PC-9 (cell line): ENCODE measurements around the gene ADGRD1. TPM values are rescaled to one million over a fixed set of nuclear protein-coding genes. Genes with fewer than 3 reads are reported as not detected.

Source experiments
- BruUV-seq: library from RNA; stranded (reverse); fragments of 400-500 nt; replicated peaks from 2 replicates; lab custom pipeline; 2021; lab: Mats Ljungman, UMichigan
- CTCF ChIA-PET: fragments of 300-600 bp; sonication (Branson Sonifier 250); formaldehyde crosslinking; loops from one replicate; lab custom pipeline; 2022; ENCODE audit warnings: antibody characterized with exemption; lab: Charles Lee
- POLR2A ChIA-PET: fragments of 300-600 bp; sonication (Branson Sonifier 250); formaldehyde crosslinking; loops from one replicate; lab custom pipeline; 2022; ENCODE audit warnings: antibody characterized with exemption; ENCODE audit not compliant: unreplicated experiment; lab: Charles Lee
- DNase-seq, 2 experiments: peaks; one replicate each; pipeline versions ENCODE4 v3.0.0 to v3.0.0-alpha.2; 2015 to 2022; ENCODE audit warnings: mixed read lengths in 1 of 2
- H2AFZ ChIP-seq: fragments of 200-600 bp; sonication (generic); 2 replicates; pipeline ENCODE4 v1.8.1; 2017; ENCODE audit warnings: antibody characterized with exemption
- H3F3A ChIP-seq: fragments of 200-600 bp; sonication (generic); 2 replicates; pipeline ENCODE4 v1.8.1; 2017; ENCODE audit warnings: antibody characterized with exemption, mild to moderate bottlenecking, low read depth; ENCODE audit not compliant: insufficient read depth
- H3K27ac ChIP-seq: fragments of 200-600 bp; sonication (generic); 2 replicates; pipeline ENCODE4 v1.6.1; 2016; ENCODE audit warnings: mixed run types
- H3K27me3 ChIP-seq: fragments of 200-600 bp; sonication (generic); 2 replicates; pipeline ENCODE4 v1.6.1; 2016; ENCODE audit warnings: low read depth, mixed run types; ENCODE audit not compliant: insufficient read depth
- H3K36me3 ChIP-seq: fragments of 200-600 bp; sonication (generic); 2 replicates; pipeline ENCODE4 v1.6.1; 2016; ENCODE audit warnings: low read depth, mixed run types
- H3K4me1 ChIP-seq: fragments of 200-600 bp; sonication (generic); replicated peaks from 2 replicates; pipeline ENCODE4 v1.6.1; 2016; ENCODE audit warnings: mixed run types; ENCODE audit not compliant: insufficient read depth
- H3K4me2 ChIP-seq: fragments of 200-600 bp; sonication (generic); 2 replicates; pipeline ENCODE4 v1.6.1; 2017; ENCODE audit warnings: mixed run types
- H3K4me3 ChIP-seq: fragments of 200-600 bp; sonication (generic); 2 replicates; pipeline ENCODE4 v1.6.1; 2016; ENCODE audit warnings: mixed run types
- H3K79me2 ChIP-seq: fragments of 200-600 bp; sonication (generic); 2 replicates; pipeline ENCODE4 v1.6.1; 2017; ENCODE audit warnings: low read depth, mixed run types
- H3K9me2 ChIP-seq: fragments of 200-600 bp; sonication (generic); 2 replicates; pipeline ENCODE4 v1.8.1; 2017; ENCODE audit warnings: mild to moderate bottlenecking; ENCODE audit not compliant: insufficient read depth
- H3K9me3 ChIP-seq: fragments of 200-600 bp; sonication (generic); 2 replicates; pipeline ENCODE4 v1.8.1; 2016; ENCODE audit warnings: low read depth; ENCODE audit not compliant: insufficient read depth
- H4K20me1 ChIP-seq: fragments of 200-600 bp; sonication (generic); 2 replicates; pipeline ENCODE4 v1.8.1; 2017; ENCODE audit not compliant: insufficient read depth
- EZH2 ChIP-seq: fragments of 200-600 bp; sonication (generic); IDR thresholded peaks from 2 replicates; pipeline ENCODE4 v1.8.0; 2017; ENCODE audit warnings: antibody characterized with exemption, low read depth
- intact Hi-C: fragments of 100-400 bp; cut with micrococcal nuclease; formaldehyde crosslinking; loops from one replicate; pipeline ENCODE4 v1.10.0; 2022; ENCODE audit not compliant: unreplicated experiment
- total RNA-seq: library from RNA; stranded (reverse); gene quantifications from 2 replicates; pipeline ENCODE4 v1.2.3, GENCODE V29; 2021
- TF ChIP-seq, protein P1 (sequence below): fragments of 200-600 bp; sonication (generic); conservative IDR thresholded peaks from 2 replicates; pipeline ENCODE4 v1.6.1; 2017; ENCODE audit warnings: mixed run types, antibody characterized with exemption, mild to moderate bottlenecking, moderate library complexity

ADGRD1 gene
- total RNA-seq, 1 experiment from 2014 or later: not detected

DNA sequence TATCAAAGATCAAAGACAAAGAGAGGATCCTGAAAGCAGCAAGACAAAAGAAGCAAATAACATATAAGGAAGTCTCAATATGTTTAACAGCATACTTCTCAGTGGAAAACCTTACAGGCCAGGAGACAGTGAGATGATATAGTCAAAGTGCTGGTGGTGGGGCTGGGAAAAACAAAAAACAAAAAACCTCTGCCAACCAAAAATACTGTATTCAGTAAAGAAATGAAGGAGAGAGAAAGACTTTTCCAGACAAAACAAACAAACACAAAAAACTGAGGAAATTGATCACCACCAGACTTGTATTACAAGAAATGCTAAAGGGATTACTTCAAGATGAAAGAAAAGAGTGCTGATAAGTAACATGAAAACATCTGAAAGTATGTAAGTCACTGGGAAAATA is 221.2 kb downstream of the ADGRD1 start:
- Histone ChIP-seq H3K4me1 (no peaks in the 10 kb centered on the region), H3K27me3 (peaks cover 9% of the 10 kb centered on the region; the same call in 1 of the 2 replicates), H3K27ac (no peak overlapping the region), H2AFZ (no peak overlapping the region), H3F3A (no peaks in the 10 kb centered on the region), H3K79me2 (no peaks in the 10 kb centered on the region), H3K4me2 (no peak overlapping the region), H3K9me3 (no peaks in the 10 kb centered on the region), H3K9me2 (no peaks in the 10 kb centered on the region), H4K20me1 (no peaks in the 10 kb centered on the region), H3K4me3 (no peak overlapping the region), H3K36me3 (no peaks in the 10 kb centered on the region)
- DNase-seq: no peak
- intact Hi-C loops: no loop called here
- ChIA-PET CTCF (no interaction called here), POLR2A (no interaction called here)
- no TSS peak for BruUV-seq
- TF ChIP-seq, protein P1, sequence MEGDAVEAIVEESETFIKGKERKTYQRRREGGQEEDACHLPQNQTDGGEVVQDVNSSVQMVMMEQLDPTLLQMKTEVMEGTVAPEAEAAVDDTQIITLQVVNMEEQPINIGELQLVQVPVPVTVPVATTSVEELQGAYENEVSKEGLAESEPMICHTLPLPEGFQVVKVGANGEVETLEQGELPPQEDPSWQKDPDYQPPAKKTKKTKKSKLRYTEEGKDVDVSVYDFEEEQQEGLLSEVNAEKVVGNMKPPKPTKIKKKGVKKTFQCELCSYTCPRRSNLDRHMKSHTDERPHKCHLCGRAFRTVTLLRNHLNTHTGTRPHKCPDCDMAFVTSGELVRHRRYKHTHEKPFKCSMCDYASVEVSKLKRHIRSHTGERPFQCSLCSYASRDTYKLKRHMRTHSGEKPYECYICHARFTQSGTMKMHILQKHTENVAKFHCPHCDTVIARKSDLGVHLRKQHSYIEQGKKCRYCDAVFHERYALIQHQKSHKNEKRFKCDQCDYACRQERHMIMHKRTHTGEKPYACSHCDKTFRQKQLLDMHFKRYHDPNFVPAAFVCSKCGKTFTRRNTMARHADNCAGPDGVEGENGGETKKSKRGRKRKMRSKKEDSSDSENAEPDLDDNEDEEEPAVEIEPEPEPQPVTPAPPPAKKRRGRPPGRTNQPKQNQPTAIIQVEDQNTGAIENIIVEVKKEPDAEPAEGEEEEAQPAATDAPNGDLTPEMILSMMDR: no peak
- no peak for TF ChIP-seq EZH2

DNA sequence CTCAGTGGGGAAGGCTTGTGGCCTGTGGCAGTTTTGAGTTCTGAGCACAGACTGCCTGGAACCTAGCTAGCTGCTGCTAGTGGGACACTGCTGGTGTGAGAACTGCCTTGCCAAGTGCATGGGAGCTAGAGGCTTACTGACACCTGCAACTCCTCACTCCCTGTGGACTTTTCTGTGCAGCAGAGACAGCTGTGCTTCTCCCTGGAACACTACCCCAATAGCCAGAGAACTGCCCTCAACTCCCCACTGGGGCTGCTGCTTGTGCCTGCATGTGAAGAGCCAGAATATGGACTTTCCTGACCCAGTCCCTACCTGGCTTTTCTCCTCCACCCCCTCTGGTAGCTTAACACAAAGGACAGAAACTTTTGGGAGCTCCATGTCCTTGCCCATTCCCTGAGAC is 222.6 kb downstream of the ADGRD1 start:
- Histone ChIP-seq H3K79me2 (no peaks in the 10 kb centered on the region), H3K27ac (no peak overlapping the region), H3K9me3 (no peaks in the 10 kb centered on the region), H3F3A (no peaks in the 10 kb centered on the region), H2AFZ (no peak overlapping the region), H3K4me1 (no peaks in the 10 kb centered on the region), H3K4me3 (no peak overlapping the region), H3K27me3 (peaks cover 3% of the 10 kb centered on the region; the same call in 1 of the 2 replicates), H3K9me2 (no peaks in the 10 kb centered on the region), H3K36me3 (no peaks in the 10 kb centered on the region), H4K20me1 (no peaks in the 10 kb centered on the region), H3K4me2 (no peak overlapping the region)
- POLR2A ChIA-PET: no interaction called here
- TF ChIP-seq, protein P1: no peak
- no peak for TF ChIP-seq EZH2
- CTCF ChIA-PET: no interaction called here
- no TSS peak for BruUV-seq
- intact Hi-C loops: no loop called here
- DNase-seq: no peak

DNA sequence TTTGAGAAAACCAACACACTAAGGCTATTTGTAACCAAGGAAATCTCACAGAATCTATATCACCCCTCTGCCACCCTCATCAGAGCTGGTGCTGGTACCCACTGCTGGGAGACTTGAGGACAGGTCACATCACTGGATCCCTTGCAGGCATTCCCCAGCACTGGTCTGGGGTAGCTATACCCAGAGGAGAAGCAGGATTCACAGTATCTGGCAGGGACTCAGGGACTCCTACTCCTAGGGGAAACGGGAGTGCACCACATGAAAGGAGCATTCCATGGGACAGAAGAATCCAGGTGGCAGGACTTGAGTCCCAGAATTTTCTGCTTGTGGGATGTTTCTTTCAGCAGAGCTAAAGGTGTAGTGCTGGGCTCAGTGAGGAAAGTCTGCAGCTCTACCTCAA is 223.2 kb downstream of the ADGRD1 start:
- CTCF ChIA-PET: no interaction called here
- Histone ChIP-seq H3K9me2 (no peaks in the 10 kb centered on the region), H3K4me3 (no peak overlapping the region), H4K20me1 (no peaks in the 10 kb centered on the region), H3K27me3 (no peaks in the 10 kb centered on the region; the same call in 1 of the 2 replicates), H3F3A (no peaks in the 10 kb centered on the region), H3K4me2 (no peak overlapping the region), H3K9me3 (no peaks in the 10 kb centered on the region), H3K4me1 (no peaks in the 10 kb centered on the region), H3K79me2 (no peaks in the 10 kb centered on the region), H2AFZ (no peak overlapping the region), H3K27ac (no peak overlapping the region), H3K36me3 (no peaks in the 10 kb centered on the region)
- intact Hi-C loops: no loop called here
- BruUV-seq: no TSS peak
- TF ChIP-seq EZH2: no peak
- TF ChIP-seq, protein P1: no peak
- no peak for DNase-seq
- POLR2A ChIA-PET: no interaction called here
